Measurements from ENCODE around the gene UGP2.

DNA sequence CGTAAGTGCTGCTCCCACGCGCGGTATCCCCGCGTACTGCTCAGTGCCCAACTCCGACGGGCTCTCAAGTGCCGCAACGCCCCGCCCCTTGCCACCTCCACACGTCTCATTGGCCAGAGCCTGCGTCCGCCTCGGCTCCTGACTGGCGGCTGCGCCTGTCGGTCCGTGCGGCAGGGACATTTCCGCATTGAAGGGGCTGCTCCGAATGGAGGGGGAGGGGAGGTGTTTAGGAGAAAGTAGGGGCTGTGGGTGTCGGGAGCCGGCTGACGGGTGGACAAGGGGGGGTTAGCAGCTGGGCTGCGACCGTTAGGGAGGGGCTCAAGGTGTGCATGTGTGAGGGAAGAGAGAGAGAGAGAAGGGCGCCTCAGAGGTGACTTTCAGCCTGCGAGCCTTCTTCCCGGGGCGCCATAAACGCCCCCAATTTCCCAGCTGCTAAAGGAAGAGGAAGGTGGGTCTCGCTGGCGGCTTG is 877 bp upstream of the UGP2 start:
- TF ChIP-seq, protein P1, sequence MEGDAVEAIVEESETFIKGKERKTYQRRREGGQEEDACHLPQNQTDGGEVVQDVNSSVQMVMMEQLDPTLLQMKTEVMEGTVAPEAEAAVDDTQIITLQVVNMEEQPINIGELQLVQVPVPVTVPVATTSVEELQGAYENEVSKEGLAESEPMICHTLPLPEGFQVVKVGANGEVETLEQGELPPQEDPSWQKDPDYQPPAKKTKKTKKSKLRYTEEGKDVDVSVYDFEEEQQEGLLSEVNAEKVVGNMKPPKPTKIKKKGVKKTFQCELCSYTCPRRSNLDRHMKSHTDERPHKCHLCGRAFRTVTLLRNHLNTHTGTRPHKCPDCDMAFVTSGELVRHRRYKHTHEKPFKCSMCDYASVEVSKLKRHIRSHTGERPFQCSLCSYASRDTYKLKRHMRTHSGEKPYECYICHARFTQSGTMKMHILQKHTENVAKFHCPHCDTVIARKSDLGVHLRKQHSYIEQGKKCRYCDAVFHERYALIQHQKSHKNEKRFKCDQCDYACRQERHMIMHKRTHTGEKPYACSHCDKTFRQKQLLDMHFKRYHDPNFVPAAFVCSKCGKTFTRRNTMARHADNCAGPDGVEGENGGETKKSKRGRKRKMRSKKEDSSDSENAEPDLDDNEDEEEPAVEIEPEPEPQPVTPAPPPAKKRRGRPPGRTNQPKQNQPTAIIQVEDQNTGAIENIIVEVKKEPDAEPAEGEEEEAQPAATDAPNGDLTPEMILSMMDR (conservative IDR thresholded peaks at IDR 0.05; ENCODE audit: low read depth, low read length), result no peak
- no peak for TF ChIP-seq EZH2phosphoT487 (IDR thresholded peaks at IDR 0.05; ENCODE audit: borderline replicate concordance, low read length)

Measured in PC-3 (cell line).